NCI-H526 treated with DMSO at 0.1 percent for 48 hours (cell line): Measurements from ENCODE around the gene SPRED2.
A peak's percentile ranks its signal among the peaks of the same experiment; 100 is the strongest.

Source experiments
- DNase-seq: peaks from one replicate; lab custom pipeline; 2025; lab: John Stamatoyannopoulos, UW

SPRED2 gene

GRCh38 chr2:65386989-65387388, 45.4 kb downstream of the SPRED2 start:
- no peak for DNase-seq

- no peak for DNase-seq
Measured at GRCh38 chr2:65386344-65386743, 46.1 kb downstream of the SPRED2 start.

GRCh38 chr2:65383541-65384488, 48.6 kb downstream of the SPRED2 start:
- no peak for DNase-seq

GRCh38 chr2:65382776-65383357, 49.5 kb downstream of the SPRED2 start:
- peak; percentile 49 for DNase-seq

- no peak for DNase-seq
Measured at GRCh38 chr2:65382323-65382722, 50.1 kb downstream of the SPRED2 start.

- no peak for DNase-seq
Measured at GRCh38 chr2:65381607-65382051, 50.8 kb downstream of the SPRED2 start.

GRCh38 chr2:65380255-65380654, 52.1 kb downstream of the SPRED2 start:
- DNase-seq = no peak

- no peak for DNase-seq
Measured at GRCh38 chr2:65379721-65380171, 52.7 kb downstream of the SPRED2 start.

GRCh38 chr2:65379223-65379622, 53.2 kb downstream of the SPRED2 start:
- DNase-seq = no peak

- DNase-seq = no peak
Measured at GRCh38 chr2:65378290-65378689, 54.1 kb downstream of the SPRED2 start.

GRCh38 chr2:65377556-65378192, 54.7 kb downstream of the SPRED2 start:
- DNase-seq = no peak

GRCh38 chr2:65375723-65376122, 56.7 kb downstream of the SPRED2 start:
- no peak for DNase-seq

GRCh38 chr2:65374999-65375398, 57.4 kb downstream of the SPRED2 start:
- no peak for DNase-seq

GRCh38 chr2:65374575-65374974, 57.8 kb downstream of the SPRED2 start:
- no peak for DNase-seq

- no peak for DNase-seq
Measured at GRCh38 chr2:65373365-65373918, 59.0 kb downstream of the SPRED2 start.

GRCh38 chr2:65372619-65373018, 59.8 kb downstream of the SPRED2 start:
- no peak for DNase-seq

GRCh38 chr2:65371074-65371434, 61.3 kb downstream of the SPRED2 start:
- DNase-seq = no peak

GRCh38 chr2:65370387-65371073, 61.9 kb downstream of the SPRED2 start:
- DNase-seq = peak; percentile 47

- DNase-seq = no peak
Measured at GRCh38 chr2:65369980-65370379, 62.4 kb downstream of the SPRED2 start.

- no peak for DNase-seq
Measured at GRCh38 chr2:65369574-65369973, 62.8 kb downstream of the SPRED2 start.

- DNase-seq = no peak
Measured at GRCh38 chr2:65368468-65368867, 63.9 kb downstream of the SPRED2 start.

GRCh38 chr2:65367524-65367923, 64.9 kb downstream of the SPRED2 start:
- DNase-seq = no peak
